GM12878 (cell line): ENCODE data around the gene RAPGEF1. TPM values are rescaled to one million over a fixed set of nuclear protein-coding genes. Genes with fewer than 3 reads are reported as not detected.

Experiments
- ATAC-seq: fragments of 200-7000 bp; cut with Tn5 transposase; 3 replicates; pipeline ENCODE4 v1.9.1; 2020; ENCODE audit warnings: mild to moderate bottlenecking, moderate library complexity
- BruUV-seq: library from RNA; stranded (reverse); fragments of 400-500 nt; replicated peaks from 2 replicates; lab custom pipeline; 2021; lab: Mats Ljungman, UMichigan
- CTCF ChIA-PET: fragments of 300-600 bp; sonication (Branson Sonifier 250); formaldehyde crosslinking; extraction: SDS; loops from one replicate; lab custom pipeline; 2021; ENCODE audit warnings: inconsistent platforms; lab: Yijun Ruan, JAX
- POLR2A ChIA-PET: fragments of 350-600 bp; formaldehyde crosslinking; extraction: SDS; loops from one replicate; lab custom pipeline; 2021; ENCODE audit warnings: inconsistent platforms; lab: Charles Lee
- RAD21 ChIA-PET: fragments of 300-600 bp; sonication (Branson Sonifier 250); formaldehyde crosslinking; loops from one replicate; lab custom pipeline; 2023; ENCODE audit warnings: antibody characterized with exemption; ENCODE audit not compliant: unreplicated experiment; lab: Charles Lee
- SMC1A ChIA-PET: fragments of 300-600 bp; sonication (Branson Sonifier 250); formaldehyde crosslinking; loops from one replicate; lab custom pipeline; 2023; ENCODE audit not compliant: unreplicated experiment, uncharacterized antibody; lab: Charles Lee
- DNase-seq: peaks from one replicate; pipeline ENCODE4 v3.0.0-alpha.2; 2011; ENCODE audit warnings: low read depth, low spot score
- FAIRE-seq: peaks from 3 replicates; lab custom pipeline; 2011; peaks lifted over from hg19 to GRCh38; lab: Jason Lieb, UNC
- H2AFZ ChIP-seq: 2 replicates; pipeline ENCODE4 v1.6.0; 2011; ENCODE audit warnings: low read depth, low read length, control low read depth; ENCODE audit not compliant: control insufficient read depth
- H3K27ac ChIP-seq: 2 replicates; pipeline ENCODE4 v1.5.1; 2011; ENCODE audit warnings: control low read depth; ENCODE audit not compliant: control insufficient read depth, insufficient read depth
- H3K27me3 ChIP-seq, 2 experiments: replicated peaks in 1 of 2; 2 replicates each; pipeline versions ENCODE4 v1.6.0 to v1.6.1; 2011; ENCODE audit warnings: low read length in 1 of 2; ENCODE audit not compliant: control insufficient read depth in 2 of 2, insufficient read depth in 2 of 2
- H3K36me3 ChIP-seq, 2 experiments: 2 replicates each; pipeline ENCODE4 v1.5.1; 2011; ENCODE audit warnings: low read length in 1 of 2; ENCODE audit not compliant: control insufficient read depth in 2 of 2, insufficient read depth in 2 of 2
- H3K4me1 ChIP-seq: 2 replicates; pipeline ENCODE4 v1.6.1; 2011; ENCODE audit warnings: mild to moderate bottlenecking, low read length, moderate library complexity, mixed read lengths; ENCODE audit not compliant: control insufficient read depth, insufficient read depth
- H3K4me2 ChIP-seq: 2 replicates; pipeline ENCODE4 v1.6.0; 2011; ENCODE audit warnings: control low read depth; ENCODE audit not compliant: control insufficient read depth, insufficient read depth
- H3K4me3 ChIP-seq: fragments of 200-600 bp; sonication (generic); 2 replicates; pipeline ENCODE4 v1.5.1; 2016
- H3K79me2 ChIP-seq: 2 replicates; pipeline ENCODE4 v1.6.0; 2011; ENCODE audit warnings: low read length; ENCODE audit not compliant: control insufficient read depth, insufficient read depth
- H3K9ac ChIP-seq: 2 replicates; pipeline ENCODE4 v1.8.0; 2011; ENCODE audit warnings: low read length, control low read depth, mixed read lengths; ENCODE audit not compliant: control insufficient read depth, insufficient read depth
- H3K9me3 ChIP-seq: replicated peaks from 3 replicates; pipeline ENCODE4 v1.5.1; 2011; ENCODE audit warnings: mild to moderate bottlenecking, low read length; ENCODE audit not compliant: control insufficient read depth, insufficient read depth
- H4K20me1 ChIP-seq: 2 replicates; pipeline ENCODE4 v1.6.0; 2011; ENCODE audit not compliant: control insufficient read depth, insufficient read depth
- CREB1 ChIP-seq: IDR thresholded peaks from 2 replicates; pipeline ENCODE4 v1.6.1; 2012; ENCODE audit warnings: low read depth, mild to moderate bottlenecking, inconsistent platforms
- HCFC1 ChIP-seq: fragments of 150-350 bp; IDR thresholded peaks from 2 replicates; pipeline ENCODE4 v1.6.1; 2014; ENCODE audit warnings: low read length
- IRF4 ChIP-seq: IDR thresholded peaks from 2 replicates; pipeline ENCODE4 v1.6.1; 2011; ENCODE audit warnings: low read depth, low read length
- KDM1A ChIP-seq: fragments of 200-600 bp; sonication (generic); IDR thresholded peaks from 2 replicates; pipeline ENCODE4 v1.6.1; 2016; ENCODE audit warnings: borderline replicate concordance
- LARP7 ChIP-seq: fragments of 450-650 bp; IDR thresholded peaks from 2 replicates; pipeline ENCODE4 v1.6.1; 2017; ENCODE audit warnings: mild to moderate bottlenecking
- MTA3 ChIP-seq: IDR thresholded peaks from 2 replicates; pipeline ENCODE4 v1.6.1; 2012; ENCODE audit warnings: low read length, inconsistent platforms, borderline replicate concordance
- MXI1 ChIP-seq: fragments of 150-350 bp; IDR thresholded peaks from 2 replicates; pipeline ENCODE4 v1.6.1; 2011; ENCODE audit warnings: low read depth, mild to moderate bottlenecking, inconsistent platforms, low read length, improper control_type of control experiment
- NR2C2 ChIP-seq: IDR thresholded peaks from 2 replicates; pipeline ENCODE4 v1.6.1; 2011; ENCODE audit warnings: borderline replicate concordance, low read depth; ENCODE audit not compliant: control insufficient read depth, insufficient read length
- RAD21 ChIP-seq: IDR thresholded peaks from 2 replicates; pipeline ENCODE4 v1.6.1; 2011; ENCODE audit warnings: mild to moderate bottlenecking, low read depth, low read length, moderate library complexity; ENCODE audit not compliant: insufficient read depth
- RFX5 ChIP-seq: IDR thresholded peaks from 2 replicates; pipeline ENCODE4 v1.6.1; 2011; ENCODE audit warnings: low read depth, low read length, improper control_type of control experiment
- RUNX3 ChIP-seq: IDR thresholded peaks from 2 replicates; pipeline ENCODE4 v1.6.1; 2012; ENCODE audit warnings: low read length, inconsistent platforms
- ZSCAN29 ChIP-seq: fragments of 450-650 bp; IDR thresholded peaks from 2 replicates; pipeline ENCODE4 v1.6.1; 2017; ENCODE audit warnings: mild to moderate bottlenecking, moderate library complexity
- WGBS: methylation state at CpG from one replicate; pipeline ENCODE4 v1.1.6; 2016; ENCODE audit warnings: low lambda C conversion rate; ENCODE audit not compliant: insufficient replicate concordance, insufficient coverage; ENCODE audit errors: missing lambda C conversion rate; 5-methylcytosine and 5-hydroxymethylcytosine counted together
- in situ Hi-C: fragments of 300-500 bp; cut with MboI; formaldehyde crosslinking; loops from 9 replicates; pipeline ENCODE4 v1.14.3; 2018; ENCODE audit warnings: mixed read lengths
- intact Hi-C: fragments of 100-400 bp; cut with micrococcal nuclease; formaldehyde crosslinking; loops from one replicate; pipeline ENCODE4 v1.14.2; 2022; ENCODE audit not compliant: unreplicated experiment
- polyA plus RNA-seq, 11 experiments: library from polyadenylated mRNA; depleted of rRNA in 4 of 11; unstranded in 6 of 11; stranded (reverse) in 5 of 11; fragments of >200 nt; fragmentation: Nextera tagmentation in 4 of 11; fragmentation: Illumina TruSeq in 1 of 11; extraction: Ambion mirVana in 4 of 11; extraction: Trizol in 1 of 11; gene quantifications; 1 replicate in 1 of 11; 2 replicates in 10 of 11; pipeline versions ENCODE4 v1.2.1 to v1.2.3, GENCODE V29; 2011 to 2016; ENCODE audit warnings: inconsistent platforms in 2 of 11, missing spikeins in 2 of 11, low read depth in 1 of 11
- total RNA-seq, 4 experiments: library from RNA; depleted of rRNA in 3 of 4; stranded (reverse); fragments of >200 nt in 3 of 4; fragmentation: Illumina TruSeq in 1 of 4; extraction: Trizol in 1 of 4; gene quantifications; 2 replicates each; pipeline versions ENCODE4 v1.2.1 to v1.2.3, GENCODE V29; 2013 to 2021
- TF ChIP-seq, protein P1 (sequence below): IDR thresholded peaks from 2 replicates; pipeline ENCODE4 v1.6.1; 2012; ENCODE audit warnings: low read depth, low read length, improper control_type of control experiment
- TF ChIP-seq, protein P2 (sequence below): IDR thresholded peaks from 2 replicates; pipeline ENCODE4 v1.6.1; 2012; ENCODE audit warnings: low read depth, low read length, improper control_type of control experiment
- TF ChIP-seq, protein P3 (sequence below): IDR thresholded peaks from 2 replicates; pipeline ENCODE4 v1.6.1; 2011; ENCODE audit warnings: borderline replicate concordance, low read depth, mild to moderate bottlenecking, moderate library complexity, mixed read lengths, low read length; ENCODE audit not compliant: insufficient read depth; ENCODE audit errors: extremely low read length

The RAPGEF1 gene
- total and polyA plus RNA-seq, 10 of the 15 experiments (the other 5 are each of a cell fraction or from before 2014, with no cell fraction given): 0.42 to 113 (median 45.9) TPM

DNA sequence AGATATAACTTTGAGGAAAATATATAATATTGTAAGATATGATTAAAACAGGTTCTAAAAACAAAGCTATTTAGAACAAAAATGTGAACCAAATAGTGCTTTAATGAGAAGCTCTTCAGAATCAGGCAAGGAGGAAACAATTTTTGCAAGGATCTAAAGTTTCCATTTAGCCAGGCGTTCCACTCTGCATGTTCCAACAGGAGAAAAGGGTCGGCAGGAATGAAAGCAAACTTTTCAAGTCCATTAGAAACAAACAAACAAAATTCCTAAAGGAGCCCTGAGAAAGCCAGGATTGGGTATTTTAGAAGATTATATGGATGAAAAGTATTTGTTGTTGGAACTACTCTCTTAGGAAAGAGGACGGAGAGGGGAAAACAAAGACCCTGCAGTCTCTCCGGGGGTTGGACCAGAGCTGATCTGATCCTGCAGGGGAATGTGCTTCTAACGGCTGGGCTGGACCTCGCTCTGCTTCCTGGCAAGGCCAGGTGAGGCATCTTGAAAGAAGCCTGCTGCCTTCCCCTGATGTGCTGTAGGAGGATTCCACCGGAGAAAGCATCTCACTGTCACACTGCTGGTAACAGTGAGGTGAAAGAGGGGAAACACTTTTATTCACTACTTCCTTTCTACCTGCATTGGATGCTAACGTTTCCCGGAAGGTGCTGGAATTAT lies 100.0 kb downstream of the RAPGEF1 start:
- 86% methylated on average over 9 of the region's 9 CpGs for WGBS
- Histone ChIP-seq H3K4me3 (no peak overlapping the region), H3K4me2 (no peak overlapping the region), H2AFZ (no peak overlapping the region), H3K79me2 (peaks cover 23% of the 10 kb centered on the region), H3K36me3 (peaks cover 34 to 58% of the 10 kb centered on the region in 2 experiments), H4K20me1 (no peaks in the 10 kb centered on the region), H3K4me1 (peaks cover 19% of the 10 kb centered on the region), H3K27me3 (no peaks in the 10 kb centered on the region), H3K9me3 (no peaks in the 10 kb centered on the region), H3K27ac (no peak overlapping the region), H3K9ac (no peak overlapping the region)
- ChIA-PET RAD21 (no interaction called here), SMC1A (interaction anchor here (0.8 to 6.4 kb wide), 8 partner anchors 9 to 104 kb away, joined by 3 to 50 read pairs (median 4); no protein-coding TSS in a partner anchor), POLR2A (interaction anchor here (1.2 kb wide), 1 partner anchor 99 kb away, joined by 3 read pairs; no protein-coding TSS in a partner anchor), CTCF (interaction anchor here (1.0 to 1.7 kb wide), 4 partner anchors 49 to 99 kb away, joined by 3 to 4 read pairs (median 3); no protein-coding TSS in a partner anchor)
- DNase-seq (no peak), FAIRE-seq (no peak), ATAC-seq (no peak)
- intact Hi-C loops (no loop called here), in situ Hi-C loops (no loop called here)
- no TSS peak for BruUV-seq
- TF ChIP-seq RFX5: no peak
- no peak for TF ChIP-seq MXI1
- no peak for TF ChIP-seq MTA3
- TF ChIP-seq, protein P1, sequence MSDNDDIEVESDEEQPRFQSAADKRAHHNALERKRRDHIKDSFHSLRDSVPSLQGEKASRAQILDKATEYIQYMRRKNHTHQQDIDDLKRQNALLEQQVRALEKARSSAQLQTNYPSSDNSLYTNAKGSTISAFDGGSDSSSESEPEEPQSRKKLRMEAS: no peak
- no peak for TF ChIP-seq IRF4
- TF ChIP-seq HCFC1: no peak
- no peak for TF ChIP-seq RAD21
- TF ChIP-seq, protein P2, sequence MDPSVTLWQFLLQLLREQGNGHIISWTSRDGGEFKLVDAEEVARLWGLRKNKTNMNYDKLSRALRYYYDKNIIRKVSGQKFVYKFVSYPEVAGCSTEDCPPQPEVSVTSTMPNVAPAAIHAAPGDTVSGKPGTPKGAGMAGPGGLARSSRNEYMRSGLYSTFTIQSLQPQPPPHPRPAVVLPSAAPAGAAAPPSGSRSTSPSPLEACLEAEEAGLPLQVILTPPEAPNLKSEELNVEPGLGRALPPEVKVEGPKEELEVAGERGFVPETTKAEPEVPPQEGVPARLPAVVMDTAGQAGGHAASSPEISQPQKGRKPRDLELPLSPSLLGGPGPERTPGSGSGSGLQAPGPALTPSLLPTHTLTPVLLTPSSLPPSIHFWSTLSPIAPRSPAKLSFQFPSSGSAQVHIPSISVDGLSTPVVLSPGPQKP: no peak
- no peak for TF ChIP-seq NR2C2
- no peak for TF ChIP-seq RUNX3
- TF ChIP-seq ZSCAN29: no peak
- TF ChIP-seq LARP7: no peak
- no peak for TF ChIP-seq CREB1
- TF ChIP-seq, protein P3, sequence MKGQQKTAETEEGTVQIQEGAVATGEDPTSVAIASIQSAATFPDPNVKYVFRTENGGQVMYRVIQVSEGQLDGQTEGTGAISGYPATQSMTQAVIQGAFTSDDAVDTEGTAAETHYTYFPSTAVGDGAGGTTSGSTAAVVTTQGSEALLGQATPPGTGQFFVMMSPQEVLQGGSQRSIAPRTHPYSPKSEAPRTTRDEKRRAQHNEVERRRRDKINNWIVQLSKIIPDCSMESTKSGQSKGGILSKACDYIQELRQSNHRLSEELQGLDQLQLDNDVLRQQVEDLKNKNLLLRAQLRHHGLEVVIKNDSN: no peak
- no peak for TF ChIP-seq KDM1A
